Measurements from ENCODE around the gene SLC18B1.

SLC18B1 gene

GRCh38 chr6:132760256-132760655, 38.2 kb downstream of the SLC18B1 start:
- no peak overlapping the region for H3K9ac ChIP-seq (ENCODE audit: low read length)
- no peak overlapping the region for H3K27ac ChIP-seq (ENCODE audit: low read length)
- H3K4me2 ChIP-seq (ENCODE audit: low read length), result no peak overlapping the region
- H3K27me3 ChIP-seq (ENCODE audit: low read depth, low read length), result no peaks in the 10 kb centered on the region
- H3K4me1 ChIP-seq (ENCODE audit: low read length), result peaks cover 72% of the 10 kb centered on the region
- H3K36me3 ChIP-seq (replicated peaks; ENCODE audit: low read depth, low read length), result no peaks in the 10 kb centered on the region
- no peak overlapping the region for H3K4me3 ChIP-seq (ENCODE audit: low read length)
- TF ChIP-seq EZH2phosphoT487 (IDR thresholded peaks at IDR 0.05; ENCODE audit: low read depth), result no peak
- TF ChIP-seq CTCF (IDR thresholded peaks at IDR 0.05; ENCODE audit: low read depth, low read length), result no peak
- no peak overlapping the region for H2AFZ ChIP-seq (ENCODE audit: low read depth, low read length)
- H3K79me2 ChIP-seq (ENCODE audit: low read length), result no peaks in the 10 kb centered on the region
- no peaks in the 10 kb centered on the region for H3K9me3 ChIP-seq (ENCODE audit: insufficient read depth, low read length)
- H4K20me1 ChIP-seq (ENCODE audit: insufficient read depth, low read length), result no peaks in the 10 kb centered on the region

DNA sequence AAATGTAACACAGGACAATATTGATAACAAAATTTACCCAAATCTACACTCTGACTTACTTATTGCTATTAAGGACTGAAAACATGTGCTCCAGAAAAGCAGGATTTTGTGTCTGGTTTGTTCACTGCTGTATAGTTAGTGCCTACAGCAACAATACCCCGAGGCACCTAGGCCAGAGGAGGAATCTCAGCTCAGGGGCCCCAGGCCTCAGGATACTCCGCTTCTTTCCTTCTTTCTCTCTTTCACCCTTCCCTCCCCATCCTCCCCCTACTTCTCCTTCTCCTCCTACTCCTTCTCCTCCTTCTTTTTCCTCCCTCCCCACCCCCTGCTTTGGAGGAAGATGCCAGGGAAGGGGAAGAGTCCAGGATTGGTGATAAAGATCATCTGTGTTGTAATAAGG, 39.7 kb downstream of the SLC18B1 start:
- no peak overlapping the region for H3K9ac ChIP-seq (ENCODE audit: low read length)
- no peak overlapping the region for H3K4me2 ChIP-seq (ENCODE audit: low read length)
- no peak overlapping the region for H2AFZ ChIP-seq (ENCODE audit: low read depth, low read length)
- TF ChIP-seq CTCF (IDR thresholded peaks at IDR 0.05; ENCODE audit: low read depth, low read length), result no peak
- TF ChIP-seq EZH2phosphoT487 (IDR thresholded peaks at IDR 0.05; ENCODE audit: low read depth), result no peak
- H4K20me1 ChIP-seq (ENCODE audit: insufficient read depth, low read length), result no peaks in the 10 kb centered on the region
- H3K9me3 ChIP-seq (ENCODE audit: insufficient read depth, low read length), result no peaks in the 10 kb centered on the region
- no peaks in the 10 kb centered on the region for H3K36me3 ChIP-seq (replicated peaks; ENCODE audit: low read depth, low read length)
- H3K27ac ChIP-seq (ENCODE audit: low read length), result no peak overlapping the region
- no peaks in the 10 kb centered on the region for H3K79me2 ChIP-seq (ENCODE audit: low read length)
- H3K4me3 ChIP-seq (ENCODE audit: low read length), result no peak overlapping the region
- peaks cover 62% of the 10 kb centered on the region for H3K4me1 ChIP-seq (ENCODE audit: low read length)
- H3K27me3 ChIP-seq (ENCODE audit: low read depth, low read length), result no peaks in the 10 kb centered on the region

DNA sequence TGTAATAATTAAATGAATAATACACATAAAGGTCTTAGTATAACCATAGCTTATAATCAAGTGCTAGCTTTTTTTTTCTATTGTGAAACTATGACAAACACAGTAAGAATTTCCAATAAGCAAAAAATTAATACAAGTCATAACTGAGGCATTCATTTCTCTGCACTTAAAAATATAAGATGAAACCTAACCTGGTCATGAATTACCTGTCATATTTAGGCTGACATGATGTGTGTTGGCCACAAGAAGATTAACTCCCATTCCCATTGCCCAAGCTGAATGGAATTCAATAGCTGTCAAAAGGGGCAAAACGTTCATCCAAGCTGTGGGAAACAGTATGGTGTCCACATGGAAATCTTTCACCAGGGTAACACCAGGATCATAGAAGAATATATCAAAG, 46.2 kb downstream of the SLC18B1 start:
- no peaks in the 10 kb centered on the region for H3K79me2 ChIP-seq (ENCODE audit: low read length)
- H3K4me2 ChIP-seq (ENCODE audit: low read length), result no peak overlapping the region
- no peak overlapping the region for H3K27ac ChIP-seq (ENCODE audit: low read length)
- H3K4me1 ChIP-seq (ENCODE audit: low read length), result peaks cover 59% of the 10 kb centered on the region
- no peak overlapping the region for H3K4me3 ChIP-seq (ENCODE audit: low read length)
- TF ChIP-seq EZH2phosphoT487 (IDR thresholded peaks at IDR 0.05; ENCODE audit: low read depth), result no peak
- no peak for TF ChIP-seq CTCF (IDR thresholded peaks at IDR 0.05; ENCODE audit: low read depth, low read length)
- no peak overlapping the region for H3K9ac ChIP-seq (ENCODE audit: low read length)
- H4K20me1 ChIP-seq (ENCODE audit: insufficient read depth, low read length), result no peaks in the 10 kb centered on the region
- no peaks in the 10 kb centered on the region for H3K27me3 ChIP-seq (ENCODE audit: low read depth, low read length)
- H2AFZ ChIP-seq (ENCODE audit: low read depth, low read length), result no peak overlapping the region
- H3K36me3 ChIP-seq (replicated peaks; ENCODE audit: low read depth, low read length), result peaks cover 16% of the 10 kb centered on the region
- no peaks in the 10 kb centered on the region for H3K9me3 ChIP-seq (ENCODE audit: insufficient read depth, low read length)

DNA sequence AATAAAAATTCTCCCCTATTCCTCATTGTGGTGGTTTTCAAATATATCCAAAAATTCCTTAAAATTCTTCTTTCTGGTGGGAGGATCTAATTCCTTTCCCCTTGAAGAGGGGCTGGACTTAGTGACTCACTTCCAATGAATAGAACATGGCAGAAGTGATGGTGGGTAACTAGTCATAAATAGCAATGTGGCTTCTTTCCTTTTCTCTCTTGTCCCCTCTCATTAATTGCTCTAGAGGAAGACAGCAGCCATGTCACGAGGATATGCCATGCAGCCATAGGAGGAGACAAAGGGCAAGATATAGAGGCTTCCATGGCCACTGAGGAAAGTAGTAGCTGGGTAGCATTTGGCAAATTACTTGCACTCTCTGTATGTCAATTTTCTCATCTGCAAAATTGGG, 46.6 kb downstream of the SLC18B1 start:
- TF ChIP-seq EZH2phosphoT487 (IDR thresholded peaks at IDR 0.05; ENCODE audit: low read depth) (no peak), CTCF (IDR thresholded peaks at IDR 0.05; ENCODE audit: low read depth, low read length) (no peak)
- Histone ChIP-seq H4K20me1 (ENCODE audit: insufficient read depth, low read length) (no peaks in the 10 kb centered on the region), H3K4me2 (ENCODE audit: low read length) (peak overlapping the region; percentile 89), H3K27ac (ENCODE audit: low read length) (peak overlapping the region; percentile 93), H3K27me3 (ENCODE audit: low read depth, low read length) (no peaks in the 10 kb centered on the region), H3K4me1 (ENCODE audit: low read length) (peaks cover 55% of the 10 kb centered on the region), H3K4me3 (ENCODE audit: low read length) (no peak overlapping the region), H3K36me3 (replicated peaks; ENCODE audit: low read depth, low read length) (peaks cover 16% of the 10 kb centered on the region), H3K9me3 (ENCODE audit: insufficient read depth, low read length) (no peaks in the 10 kb centered on the region), H2AFZ (ENCODE audit: low read depth, low read length) (no peak overlapping the region), H3K9ac (ENCODE audit: low read length) (no peak overlapping the region), H3K79me2 (ENCODE audit: low read length) (no peaks in the 10 kb centered on the region)

All from OCI-LY3 (cell line).